A549 (cell line): ENCODE results near the gene FASTKD3. TPM values are rescaled to one million over a fixed set of nuclear protein-coding genes. Genes with fewer than 3 reads are reported as not detected.

Experiments used
- ATAC-seq, 2 experiments: fragments of 200-7000 bp in 1 of 2; fragments of >200 bp in 1 of 2; cut with Nextera tagmentation in 1 of 2; cut with Tn5 transposase in 1 of 2; 3 replicates each; pipeline versions ENCODE4 v1.8.0 to v1.9.1; 2018 to 2020; ENCODE audit warnings: mild to moderate bottlenecking in 1 of 2, moderate library complexity in 1 of 2
- CTCF ChIA-PET: fragments of 300-600 bp; sonication (Branson Sonifier 250); formaldehyde crosslinking; extraction: SDS; loops from one replicate; lab custom pipeline; 2021; ENCODE audit warnings: antibody characterized with exemption, inconsistent platforms; lab: Yijun Ruan, JAX
- POLR2A ChIA-PET: fragments of 350-600 bp; formaldehyde crosslinking; extraction: SDS; loops from one replicate; lab custom pipeline; 2021; ENCODE audit warnings: antibody characterized with exemption, inconsistent platforms; lab: Yijun Ruan, JAX
- DNase-seq, 2 experiments: peaks; one replicate each; pipeline versions ENCODE4 v3.0.0 to v3.0.0-alpha.2; 2011 to 2016; ENCODE audit warnings: low read depth in 1 of 2, low spot score in 1 of 2
- FAIRE-seq: peaks from 2 replicates; lab custom pipeline; 2011; peaks lifted over from hg19 to GRCh38; lab: Jason Lieb, UNC
- H3K27ac ChIP-seq, 2 experiments: fragments of >200 bp; sonication (Bioruptor Twin); formaldehyde crosslinking; 3 replicates each; pipeline ENCODE4 v1.5.1; 2016 to 2017
- H3K4me1 ChIP-seq: fragments of >200 bp; sonication (Bioruptor Twin); formaldehyde crosslinking; 3 replicates; pipeline ENCODE4 v1.6.1; 2016
- H3K4me2 ChIP-seq: fragments of >200 bp; sonication (Bioruptor Twin); formaldehyde crosslinking; 3 replicates; pipeline ENCODE4 v1.6.1; 2016
- H3K4me3 ChIP-seq: fragments of >200 bp; sonication (Bioruptor Twin); formaldehyde crosslinking; 3 replicates; pipeline ENCODE4 v1.5.1; 2016
- H3K9me3 ChIP-seq: fragments of >200 bp; sonication (Bioruptor Twin); formaldehyde crosslinking; 3 replicates; pipeline ENCODE4 v1.6.1; 2016
- CEBPB ChIP-seq, 2 experiments: fragments of >200 bp in 1 of 2; sonication (Bioruptor Twin) in 1 of 2; formaldehyde crosslinking in 1 of 2; IDR thresholded peaks; 2 replicates each; pipeline ENCODE4 v1.6.1; 2012 to 2016
- CHD4 ChIP-seq: fragments of 200-600 bp; sonication (generic); IDR thresholded peaks from 2 replicates; pipeline ENCODE4 v1.6.1; 2016; ENCODE audit warnings: antibody characterized with exemption, mild to moderate bottlenecking, borderline replicate concordance
- E2F6 ChIP-seq: IDR thresholded peaks from 2 replicates; pipeline ENCODE4 v1.6.1; 2012; ENCODE audit warnings: low read depth, borderline replicate concordance
- EHMT2 ChIP-seq: fragments of 200-600 bp; sonication (generic); IDR thresholded peaks from 2 replicates; pipeline ENCODE4 v1.6.1; 2016; ENCODE audit warnings: antibody characterized with exemption, low read depth, mild to moderate bottlenecking, moderate library complexity
- ELK1 ChIP-seq: fragments of 150-350 bp; IDR thresholded peaks from 2 replicates; pipeline ENCODE4 v1.6.1; 2014; ENCODE audit warnings: low read depth, mild to moderate bottlenecking, low read length
- ESRRA ChIP-seq: fragments of 150-350 bp; IDR thresholded peaks from 2 replicates; pipeline ENCODE4 v1.6.1; 2014; ENCODE audit warnings: mild to moderate bottlenecking, low read length, borderline replicate concordance
- FOSL2 ChIP-seq, 2 experiments: fragments of 450-650 bp in 1 of 2; fragments of >200 bp in 1 of 2; sonication (Bioruptor Twin) in 1 of 2; formaldehyde crosslinking; IDR thresholded peaks; 2 replicates each; pipeline versions ENCODE4 v1.5.0 to v1.6.1; 2016 to 2020; ENCODE audit warnings: mild to moderate bottlenecking in 1 of 2, moderate library complexity in 1 of 2
- FOXS1 ChIP-seq: fragments of 250-450 bp; sonication (Bioruptor Pico); IDR thresholded peaks from 2 replicates; pipeline ENCODE4 v1.5.0; 2020; ENCODE audit warnings: mild to moderate bottlenecking, moderate library complexity
- HDAC2 ChIP-seq: fragments of 200-600 bp; sonication (generic); IDR thresholded peaks from 2 replicates; pipeline ENCODE4 v1.6.1; 2016
- HEYL ChIP-seq: fragments of 250-450 bp; sonication (Bioruptor Pico); IDR thresholded peaks from 2 replicates; pipeline ENCODE4 v1.8.0; 2021; ENCODE audit warnings: mild to moderate bottlenecking, moderate library complexity
- HOXB13 ChIP-seq: fragments of 250-450 bp; sonication (Bioruptor Pico); IDR thresholded peaks from 2 replicates; pipeline ENCODE4 v1.5.0; 2020; ENCODE audit warnings: low read depth, mild to moderate bottlenecking, moderate library complexity
- JUN ChIP-seq, 2 experiments: fragments of >200 bp; sonication (Bioruptor Twin); formaldehyde crosslinking; IDR thresholded peaks; 2 replicates in 1 of 2; 3 replicates in 1 of 2; pipeline ENCODE4 v1.6.1; 2016 to 2017
- JUNB ChIP-seq: fragments of >200 bp; sonication (Bioruptor Twin); formaldehyde crosslinking; IDR thresholded peaks from 2 replicates; pipeline ENCODE4 v1.6.1; 2016
- NR3C1 ChIP-seq: fragments of >200 bp; sonication (Bioruptor Twin); formaldehyde crosslinking; IDR thresholded peaks from 3 replicates; pipeline ENCODE4 v1.6.1; 2017
- RARB ChIP-seq: fragments of 250-450 bp; sonication (Bioruptor Pico); IDR thresholded peaks from 2 replicates; pipeline ENCODE4 v1.8.0; 2021; ENCODE audit warnings: mild to moderate bottlenecking, moderate library complexity
- REST ChIP-seq: fragments of 200-600 bp; sonication (generic); IDR thresholded peaks from 2 replicates; pipeline ENCODE4 v1.6.1; 2016; ENCODE audit warnings: antibody characterized with exemption, mild to moderate bottlenecking, moderate library complexity
- SMC3 ChIP-seq: fragments of >200 bp; sonication (Bioruptor Twin); formaldehyde crosslinking; IDR thresholded peaks from 3 replicates; pipeline ENCODE4 v1.6.1; 2018; ENCODE audit warnings: inconsistent platforms
- ZNF302 ChIP-seq: fragments of 250-450 bp; sonication (Bioruptor Pico); IDR thresholded peaks from 2 replicates; pipeline ENCODE4 v1.9.0; 2021; ENCODE audit warnings: inconsistent platforms, mild to moderate bottlenecking, moderate library complexity
- WGBS: methylation state at CpG from one replicate; pipeline ENCODE4 v1.1.6; 2017; ENCODE audit errors: missing lambda C conversion rate; 5-methylcytosine and 5-hydroxymethylcytosine counted together
- polyA plus RNA-seq, 4 experiments: library from polyadenylated mRNA; depleted of rRNA in 3 of 4; stranded (reverse); fragments of >200 nt; fragmentation: RNase III in 1 of 4; extraction: RNeasy Plus Mini Kit Qiagen cat#74134 plus additional on column Dnase treatment in 1 of 4; gene quantifications; 2 replicates in 3 of 4; 3 replicates in 1 of 4; pipeline ENCODE4 v1.2.3, GENCODE V29; 2011 to 2017

The FASTKD3 gene
- polyA plus RNA-seq, 2 of the 4 experiments (the other 2 are of a cell fraction), result 19.5 to 24.8 TPM

GRCh38 chr5:7878381-7878873 lies 9.6 kb upstream of the FASTKD3 start (continued):
- TF ChIP-seq HOXB13 (CRISPR knock-in tag) (no peak), CHD4 (no peak), JUNB (peak; percentile 88), JUN (IDR thresholded peaks at IDR 0.05) (peak; percentile 78 to 87; a peak in 3 of 5 replicates), CEBPB (IDR thresholded peaks at IDR 0.05) (peak; percentile 66 to 96; a peak in 3 of 4 replicates), E2F6 (no peak)

- Histone ChIP-seq H3K4me2 (peak overlapping the region; percentile 91), H3K4me3 (no peak overlapping the region), H3K27ac (peak overlapping the region; percentile 48 to 79; a peak in 5 of 6 replicates), H3K9me3 (no peaks in the 10 kb centered on the region), H3K4me1 (peaks cover 43% of the 10 kb centered on the region)
- POLR2A ChIA-PET, result interaction anchor here (1.9 kb wide), 1 partner anchor 9 kb away, joined by 7 read pairs; the partner anchor contains the start of genes FASTKD3 and MTRR
- DNase-seq (peak in 1 of 2 experiments; percentile 44), FAIRE-seq (no peak), ATAC-seq (peak; percentile 12 to 32; a peak in 3 of 6 replicates)
- TF ChIP-seq HDAC2 (no peak), RARB (CRISPR knock-in tag) (no peak), JUNB (no peak), NR3C1 (no peak), FOXS1 (no peak), REST (no peak), EHMT2 (no peak), HEYL (CRISPR knock-in tag) (no peak), ELK1 (no peak), ZNF302 (CRISPR knock-in tag) (no peak), SMC3 (no peak)
- CTCF ChIA-PET, result interaction anchor here (3.6 kb wide), 1 partner anchor 9 kb away, joined by 19 read pairs; no protein-coding TSS in a partner anchor
- WGBS, result 42% methylated on average over 8 of the region's 9 CpGs
Measured at GRCh38 chr5:7877851-7878250, 9.0 kb upstream of the FASTKD3 start.

- Histone ChIP-seq H3K4me2 (peak overlapping the region; percentile 91), H3K9me3 (no peaks in the 10 kb centered on the region), H3K27ac (peak overlapping the region in 1 of 2 experiments; percentile 64; a peak in 4 of 6 replicates), H3K4me1 (peaks cover 48% of the 10 kb centered on the region), H3K4me3 (no peak overlapping the region)
- TF ChIP-seq ESRRA (no peak), CEBPB (IDR thresholded peaks at IDR 0.05) (no peak), FOSL2 (IDR thresholded peaks at IDR 0.05) (no peak), FOSL2 (CRISPR knock-in tag; IDR thresholded peaks at IDR 0.05) (peak; percentile 26; the same call in 1 of the 2 replicates)
- WGBS, result 25% methylated on average over 3 of the region's 3 CpGs
- ChIA-PET POLR2A (no interaction called here), CTCF (interaction anchor here (0.8 to 3.6 kb wide), 2 partner anchors 10 to 131 kb away, joined by 3 to 19 read pairs; no protein-coding TSS in a partner anchor)
- DNase-seq, result no peak
- no peak for ATAC-seq
- no peak for FAIRE-seq
Measured at GRCh38 chr5:7876867-7877266, 8.0 kb upstream of the FASTKD3 start.
